ENCODE measurements around the gene RBCK1. TPM values are rescaled to one million over a fixed set of nuclear protein-coding genes. Genes with fewer than 3 reads are reported as not detected.
"Not testable (repeated sequence)": the region's sequence is repeated elsewhere in the genome, so short reads cannot be mapped to it uniquely, and the experiment has no call there.

RBCK1 gene
- total RNA-seq, 1 experiment from 2014 or later = 115 TPM

DNA sequence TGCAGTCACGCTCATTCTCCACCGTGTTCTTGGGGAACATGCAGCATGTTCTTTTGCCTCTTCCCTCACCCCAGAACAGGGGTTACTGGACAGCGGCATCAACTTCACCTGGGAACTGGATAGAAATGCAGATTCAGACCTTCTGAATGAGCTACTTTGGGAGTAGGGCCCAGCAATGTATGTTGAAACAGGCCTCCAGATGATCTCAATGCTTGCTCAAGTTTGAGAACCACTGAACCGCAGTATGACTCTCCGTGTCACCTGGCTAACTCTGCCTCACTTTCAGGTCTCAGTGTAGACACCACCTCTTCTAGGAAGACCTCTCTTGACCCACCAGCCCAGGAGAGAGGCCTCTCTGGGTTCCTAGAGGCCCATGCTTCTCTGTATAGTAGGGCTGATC is 22.7 kb upstream of the RBCK1 start:
- H3K79me2 ChIP-seq (ENCODE audit: low read length) = peaks cover 76% of the 10 kb centered on the region
- no peak overlapping the region for H3K4me3 ChIP-seq (ENCODE audit: low read length)
- H3K27me3 ChIP-seq (ENCODE audit: low read length) = no peaks in the 10 kb centered on the region
- ATAC-seq = no peak
- no TSS peak for BruUV-seq (replicated peaks)
- H2AFZ ChIP-seq (ENCODE audit: low read length) = no peak overlapping the region
- TF ChIP-seq EZH2phosphoT487 (IDR thresholded peaks at IDR 0.05; ENCODE audit: borderline replicate concordance, low read length) (no peak), EZH2 (IDR thresholded peaks at IDR 0.05; ENCODE audit: low read length, unreplicated experiment) (no peak)
- TF ChIP-seq, protein P1, sequence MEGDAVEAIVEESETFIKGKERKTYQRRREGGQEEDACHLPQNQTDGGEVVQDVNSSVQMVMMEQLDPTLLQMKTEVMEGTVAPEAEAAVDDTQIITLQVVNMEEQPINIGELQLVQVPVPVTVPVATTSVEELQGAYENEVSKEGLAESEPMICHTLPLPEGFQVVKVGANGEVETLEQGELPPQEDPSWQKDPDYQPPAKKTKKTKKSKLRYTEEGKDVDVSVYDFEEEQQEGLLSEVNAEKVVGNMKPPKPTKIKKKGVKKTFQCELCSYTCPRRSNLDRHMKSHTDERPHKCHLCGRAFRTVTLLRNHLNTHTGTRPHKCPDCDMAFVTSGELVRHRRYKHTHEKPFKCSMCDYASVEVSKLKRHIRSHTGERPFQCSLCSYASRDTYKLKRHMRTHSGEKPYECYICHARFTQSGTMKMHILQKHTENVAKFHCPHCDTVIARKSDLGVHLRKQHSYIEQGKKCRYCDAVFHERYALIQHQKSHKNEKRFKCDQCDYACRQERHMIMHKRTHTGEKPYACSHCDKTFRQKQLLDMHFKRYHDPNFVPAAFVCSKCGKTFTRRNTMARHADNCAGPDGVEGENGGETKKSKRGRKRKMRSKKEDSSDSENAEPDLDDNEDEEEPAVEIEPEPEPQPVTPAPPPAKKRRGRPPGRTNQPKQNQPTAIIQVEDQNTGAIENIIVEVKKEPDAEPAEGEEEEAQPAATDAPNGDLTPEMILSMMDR (conservative IDR thresholded peaks at IDR 0.05; ENCODE audit: low read depth, low read length) = no peak
- H3K36me3 ChIP-seq (ENCODE audit: low read depth, low read length) = peaks cover 60% of the 10 kb centered on the region
- peaks cover 22% of the 10 kb centered on the region for H4K20me1 ChIP-seq (ENCODE audit: low read length)
- no peak for DNase-seq
- no peak overlapping the region for H3K9ac ChIP-seq (ENCODE audit: low read length)
- H3K9me2 ChIP-seq (replicated peaks; ENCODE audit: low read length) = no peaks in the 10 kb centered on the region
- intact Hi-C loops (cut with micrococcal nuclease) = no loop called here
- peaks cover 14% of the 10 kb centered on the region for H3K4me1 ChIP-seq (ENCODE audit: insufficient read depth, low read length)
- H3K9me3 ChIP-seq (ENCODE audit: low read length) = no peaks in the 10 kb centered on the region
- H3F3A ChIP-seq (ENCODE audit: low read length, unreplicated experiment) = no peaks in the 10 kb centered on the region
- POLR2A ChIA-PET (ENCODE audit: unreplicated experiment) = no interaction called here
- no peak overlapping the region for H3K27ac ChIP-seq (ENCODE audit: low read length)
- H3K4me2 ChIP-seq (ENCODE audit: low read length) = no peak overlapping the region
- CTCF ChIA-PET = no interaction called here

DNA sequence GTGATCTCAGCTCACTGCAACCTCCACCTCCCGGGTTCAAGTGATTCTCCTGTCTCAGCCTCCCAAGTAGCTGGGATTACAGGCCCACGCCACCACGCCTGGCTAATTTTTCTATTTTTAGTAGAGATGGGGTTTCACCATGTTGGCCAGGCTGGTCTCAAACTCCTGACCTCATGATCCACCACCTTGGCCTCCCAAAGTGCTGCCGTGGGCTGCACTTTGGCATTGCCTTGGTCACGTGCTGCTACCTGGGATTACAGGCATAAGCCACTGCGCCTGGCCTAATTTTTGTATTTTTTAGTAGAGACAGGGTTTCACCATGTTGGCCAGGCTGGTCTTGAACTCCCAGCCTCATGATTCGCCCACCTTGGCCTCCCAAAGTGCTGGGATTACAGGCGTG is 21.5 kb upstream of the RBCK1 start:
- peaks cover 71% of the 10 kb centered on the region for H3K36me3 ChIP-seq (ENCODE audit: low read depth, low read length)
- BruUV-seq (replicated peaks) = not testable (repeated sequence)

DNA sequence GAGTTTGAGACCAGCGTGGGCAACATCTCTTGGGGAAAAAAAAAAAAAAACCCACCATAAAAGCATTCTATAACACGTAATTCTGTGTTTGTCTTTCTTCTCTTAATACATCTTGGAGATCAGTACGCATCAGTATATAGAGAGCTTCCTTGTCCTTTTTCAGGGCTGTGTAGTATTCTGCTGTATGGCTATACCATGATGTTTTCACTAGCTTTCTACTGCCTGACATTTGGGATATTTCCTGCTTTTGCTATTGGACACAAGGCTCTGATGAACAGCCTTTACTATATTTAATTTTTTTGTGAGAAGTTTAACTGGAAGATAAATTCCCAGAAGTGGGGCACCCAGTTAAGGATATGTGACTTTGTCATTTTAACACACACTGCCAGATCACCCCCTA is 20.6 kb upstream of the RBCK1 start:
- DNase-seq (no peak), ATAC-seq (no peak)
- Histone ChIP-seq H3K4me1 (ENCODE audit: insufficient read depth, low read length) (peaks cover 8% of the 10 kb centered on the region), H3K27ac (ENCODE audit: low read length) (no peak overlapping the region), H4K20me1 (ENCODE audit: low read length) (peaks cover 16% of the 10 kb centered on the region), H3F3A (ENCODE audit: low read length, unreplicated experiment) (no peaks in the 10 kb centered on the region), H3K27me3 (ENCODE audit: low read length) (no peaks in the 10 kb centered on the region), H3K9me2 (replicated peaks; ENCODE audit: low read length) (no peaks in the 10 kb centered on the region), H3K79me2 (ENCODE audit: low read length) (peaks cover 56% of the 10 kb centered on the region), H3K4me3 (ENCODE audit: low read length) (no peak overlapping the region), H3K9me3 (ENCODE audit: low read length) (no peaks in the 10 kb centered on the region), H3K4me2 (ENCODE audit: low read length) (no peak overlapping the region), H2AFZ (ENCODE audit: low read length) (no peak overlapping the region), H3K9ac (ENCODE audit: low read length) (no peak overlapping the region), H3K36me3 (ENCODE audit: low read depth, low read length) (peaks cover 75% of the 10 kb centered on the region)
- ChIA-PET CTCF (no interaction called here), POLR2A (ENCODE audit: unreplicated experiment) (interaction anchor here (1.1 kb wide), 1 partner anchor 31 kb away, joined by 5 read pairs; no protein-coding TSS in a partner anchor)
- no TSS peak for BruUV-seq (replicated peaks)
- intact Hi-C loops (cut with micrococcal nuclease) = no loop called here
- TF ChIP-seq EZH2 (IDR thresholded peaks at IDR 0.05; ENCODE audit: low read length, unreplicated experiment) = no peak
- TF ChIP-seq EZH2phosphoT487 (IDR thresholded peaks at IDR 0.05; ENCODE audit: borderline replicate concordance, low read length) = no peak
- TF ChIP-seq, protein P1 (conservative IDR thresholded peaks at IDR 0.05; ENCODE audit: low read depth, low read length) = no peak

More for the DNA sequence above, 21.5 kb upstream of the RBCK1 start:
- Histone ChIP-seq H4K20me1 (ENCODE audit: low read length) (peaks cover 22% of the 10 kb centered on the region), H3K79me2 (ENCODE audit: low read length) (peaks cover 64% of the 10 kb centered on the region), H3K4me1 (ENCODE audit: insufficient read depth, low read length) (peaks cover 14% of the 10 kb centered on the region)
- H3K9me3 ChIP-seq (ENCODE audit: low read length); H3F3A ChIP-seq (ENCODE audit: low read length, unreplicated experiment); H2AFZ ChIP-seq (ENCODE audit: low read length); CTCF ChIA-PET; H3K4me2 ChIP-seq (ENCODE audit: low read length); ATAC-seq; DNase-seq; H3K9me2 ChIP-seq (replicated peaks; ENCODE audit: low read length); intact Hi-C loops (cut with micrococcal nuclease); H3K27me3 ChIP-seq (ENCODE audit: low read length); H3K9ac ChIP-seq (ENCODE audit: low read length); H3K27ac ChIP-seq (ENCODE audit: low read length); H3K4me3 ChIP-seq (ENCODE audit: low read length): not testable (repeated sequence)
- POLR2A ChIA-PET (ENCODE audit: unreplicated experiment) = interaction anchor here (1.1 kb wide), 1 partner anchor 30 kb away, joined by 5 read pairs; no protein-coding TSS in a partner anchor
